ENCODE data around the gene FGFRL1. TPM values are rescaled to one million over a fixed set of nuclear protein-coding genes. Genes with fewer than 3 reads are reported as not detected.

Gene FGFRL1
- polyA plus RNA-seq, 2 of the 4 experiments (the other 2 are of a cell fraction): 4.7 to 11.2 TPM

DNA sequence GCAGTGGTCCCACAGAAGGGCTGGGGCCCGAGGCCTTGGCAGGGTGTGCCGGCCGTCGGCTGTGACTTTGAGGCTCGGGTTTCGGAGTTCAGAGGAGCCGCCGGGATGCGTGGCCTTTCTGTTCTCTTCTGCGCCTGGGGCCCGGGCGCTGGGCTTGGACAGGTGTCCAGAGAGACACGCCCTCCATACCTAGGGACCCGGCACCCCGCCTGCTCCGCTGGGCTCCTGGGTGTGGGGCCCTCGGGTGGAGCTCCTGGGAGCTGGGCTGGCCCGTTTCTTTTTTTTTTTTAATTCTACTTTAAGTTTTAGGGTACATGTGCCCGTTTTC is 11.3 kb downstream of the FGFRL1 start:
- POLR2A ChIA-PET: no interaction called here
- FAIRE-seq (no peak), DNase-seq (ENCODE audit: low read depth in 1 of 2, low spot score in 1 of 2) (no peak), ATAC-seq (no peak)
- Histone ChIP-seq H3K4me2 (no peak overlapping the region), H3K9me3 (no peaks in the 10 kb centered on the region), H3K4me1 (no peaks in the 10 kb centered on the region), H3K27ac (no peak overlapping the region), H3K4me3 (no peak overlapping the region)
- TF ChIP-seq ZNF302 (CRISPR knock-in tag; IDR thresholded peaks at IDR 0.05): no peak
- TF ChIP-seq, protein P1, sequence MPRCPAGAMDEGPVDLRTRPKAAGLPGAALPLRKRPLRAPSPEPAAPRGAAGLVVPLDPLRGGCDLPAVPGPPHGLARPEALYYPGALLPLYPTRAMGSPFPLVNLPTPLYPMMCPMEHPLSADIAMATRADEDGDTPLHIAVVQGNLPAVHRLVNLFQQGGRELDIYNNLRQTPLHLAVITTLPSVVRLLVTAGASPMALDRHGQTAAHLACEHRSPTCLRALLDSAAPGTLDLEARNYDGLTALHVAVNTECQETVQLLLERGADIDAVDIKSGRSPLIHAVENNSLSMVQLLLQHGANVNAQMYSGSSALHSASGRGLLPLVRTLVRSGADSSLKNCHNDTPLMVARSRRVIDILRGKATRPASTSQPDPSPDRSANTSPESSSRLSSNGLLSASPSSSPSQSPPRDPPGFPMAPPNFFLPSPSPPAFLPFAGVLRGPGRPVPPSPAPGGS (IDR thresholded peaks at IDR 0.05): no peak
- no peak for TF ChIP-seq CHD2 (IDR thresholded peaks at IDR 0.05; ENCODE audit: low read length, partially characterized antibody)
- no peak for TF ChIP-seq BHLHE40 (IDR thresholded peaks at IDR 0.05; ENCODE audit: low read depth, low read length)
- TF ChIP-seq, protein P2, sequence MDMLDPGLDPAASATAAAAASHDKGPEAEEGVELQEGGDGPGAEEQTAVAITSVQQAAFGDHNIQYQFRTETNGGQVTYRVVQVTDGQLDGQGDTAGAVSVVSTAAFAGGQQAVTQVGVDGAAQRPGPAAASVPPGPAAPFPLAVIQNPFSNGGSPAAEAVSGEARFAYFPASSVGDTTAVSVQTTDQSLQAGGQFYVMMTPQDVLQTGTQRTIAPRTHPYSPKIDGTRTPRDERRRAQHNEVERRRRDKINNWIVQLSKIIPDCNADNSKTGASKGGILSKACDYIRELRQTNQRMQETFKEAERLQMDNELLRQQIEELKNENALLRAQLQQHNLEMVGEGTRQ (IDR thresholded peaks at IDR 0.05): no peak
- no peak for TF ChIP-seq NPAS2 (CRISPR knock-in tag; IDR thresholded peaks at IDR 0.05; ENCODE audit: borderline replicate concordance)
- TF ChIP-seq KDM5A (IDR thresholded peaks at IDR 0.05): no peak
- TF ChIP-seq EHMT2 (IDR thresholded peaks at IDR 0.05; ENCODE audit: low read depth): no peak
- no peak for TF ChIP-seq ESRRA (IDR thresholded peaks at IDR 0.05; ENCODE audit: borderline replicate concordance, low read length)
- TF ChIP-seq MAFK (IDR thresholded peaks at IDR 0.05; ENCODE audit: partially characterized antibody): no peak
- no peak for TF ChIP-seq SMC3 (IDR thresholded peaks at IDR 0.05)
- TF ChIP-seq CBX8 (IDR thresholded peaks at IDR 0.05): no peak
- TF ChIP-seq, protein P3, sequence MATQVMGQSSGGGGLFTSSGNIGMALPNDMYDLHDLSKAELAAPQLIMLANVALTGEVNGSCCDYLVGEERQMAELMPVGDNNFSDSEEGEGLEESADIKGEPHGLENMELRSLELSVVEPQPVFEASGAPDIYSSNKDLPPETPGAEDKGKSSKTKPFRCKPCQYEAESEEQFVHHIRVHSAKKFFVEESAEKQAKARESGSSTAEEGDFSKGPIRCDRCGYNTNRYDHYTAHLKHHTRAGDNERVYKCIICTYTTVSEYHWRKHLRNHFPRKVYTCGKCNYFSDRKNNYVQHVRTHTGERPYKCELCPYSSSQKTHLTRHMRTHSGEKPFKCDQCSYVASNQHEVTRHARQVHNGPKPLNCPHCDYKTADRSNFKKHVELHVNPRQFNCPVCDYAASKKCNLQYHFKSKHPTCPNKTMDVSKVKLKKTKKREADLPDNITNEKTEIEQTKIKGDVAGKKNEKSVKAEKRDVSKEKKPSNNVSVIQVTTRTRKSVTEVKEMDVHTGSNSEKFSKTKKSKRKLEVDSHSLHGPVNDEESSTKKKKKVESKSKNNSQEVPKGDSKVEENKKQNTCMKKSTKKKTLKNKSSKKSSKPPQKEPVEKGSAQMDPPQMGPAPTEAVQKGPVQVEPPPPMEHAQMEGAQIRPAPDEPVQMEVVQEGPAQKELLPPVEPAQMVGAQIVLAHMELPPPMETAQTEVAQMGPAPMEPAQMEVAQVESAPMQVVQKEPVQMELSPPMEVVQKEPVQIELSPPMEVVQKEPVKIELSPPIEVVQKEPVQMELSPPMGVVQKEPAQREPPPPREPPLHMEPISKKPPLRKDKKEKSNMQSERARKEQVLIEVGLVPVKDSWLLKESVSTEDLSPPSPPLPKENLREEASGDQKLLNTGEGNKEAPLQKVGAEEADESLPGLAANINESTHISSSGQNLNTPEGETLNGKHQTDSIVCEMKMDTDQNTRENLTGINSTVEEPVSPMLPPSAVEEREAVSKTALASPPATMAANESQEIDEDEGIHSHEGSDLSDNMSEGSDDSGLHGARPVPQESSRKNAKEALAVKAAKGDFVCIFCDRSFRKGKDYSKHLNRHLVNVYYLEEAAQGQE (IDR thresholded peaks at IDR 0.05): no peak
- no peak for TF ChIP-seq MYC (IDR thresholded peaks at IDR 0.05; ENCODE audit: borderline replicate concordance, low read length)
- TF ChIP-seq JUN (IDR thresholded peaks at IDR 0.05): no peak
- CTCF ChIA-PET: interaction anchor here (1.6 kb wide), 1 partner anchor 11 kb away, joined by 4 read pairs; no protein-coding TSS in a partner anchor
- WGBS (ENCODE audit: missing lambda C conversion rate): 69% methylated on average over 3 of the region's 19 CpGs

DNA sequence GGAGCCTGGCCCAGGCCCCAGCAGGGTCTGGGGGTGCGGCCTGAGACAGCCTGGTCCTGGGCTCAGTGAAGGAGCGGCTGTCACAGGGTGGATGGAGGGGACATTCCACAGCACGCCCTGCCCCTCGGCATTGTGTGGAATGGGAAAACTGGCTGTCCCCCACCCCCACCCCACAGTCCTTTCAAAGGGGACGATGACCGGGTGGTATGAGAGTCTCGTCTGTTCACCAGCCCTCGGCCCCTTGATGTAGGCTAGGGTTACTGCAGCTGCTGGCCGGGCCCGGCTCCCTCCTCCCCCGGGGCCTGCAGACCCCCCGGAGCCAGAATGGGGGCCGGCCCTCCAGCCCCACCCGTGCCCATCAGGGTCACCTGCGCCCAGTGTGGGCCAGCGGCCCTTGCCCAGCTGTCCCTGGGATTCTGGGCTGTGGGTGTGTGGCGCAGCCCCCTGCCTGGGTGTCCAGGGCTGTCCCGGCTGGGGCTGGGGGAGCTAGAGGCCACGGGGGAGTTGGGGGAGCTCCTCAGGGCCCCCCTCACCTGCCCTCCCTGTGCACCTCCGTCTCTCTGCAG is 11.7 kb downstream of the FGFRL1 start:
- DNase-seq (ENCODE audit: low read depth in 1 of 2, low spot score in 1 of 2) (no peak), ATAC-seq (no peak), FAIRE-seq (no peak)
- WGBS (ENCODE audit: missing lambda C conversion rate): 86% methylated on average over 7 of the region's 20 CpGs
- ChIA-PET CTCF (interaction anchor here (1.6 kb wide), 1 partner anchor 11 kb away, joined by 4 read pairs; no protein-coding TSS in a partner anchor), POLR2A (no interaction called here)
- TF ChIP-seq, protein P4, sequence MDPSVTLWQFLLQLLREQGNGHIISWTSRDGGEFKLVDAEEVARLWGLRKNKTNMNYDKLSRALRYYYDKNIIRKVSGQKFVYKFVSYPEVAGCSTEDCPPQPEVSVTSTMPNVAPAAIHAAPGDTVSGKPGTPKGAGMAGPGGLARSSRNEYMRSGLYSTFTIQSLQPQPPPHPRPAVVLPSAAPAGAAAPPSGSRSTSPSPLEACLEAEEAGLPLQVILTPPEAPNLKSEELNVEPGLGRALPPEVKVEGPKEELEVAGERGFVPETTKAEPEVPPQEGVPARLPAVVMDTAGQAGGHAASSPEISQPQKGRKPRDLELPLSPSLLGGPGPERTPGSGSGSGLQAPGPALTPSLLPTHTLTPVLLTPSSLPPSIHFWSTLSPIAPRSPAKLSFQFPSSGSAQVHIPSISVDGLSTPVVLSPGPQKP (IDR thresholded peaks at IDR 0.05; ENCODE audit: low read depth, low read length): no peak
- TF ChIP-seq RNF2 (IDR thresholded peaks at IDR 0.05; ENCODE audit: borderline replicate concordance, low read depth): no peak
- TF ChIP-seq CBX2 (IDR thresholded peaks at IDR 0.05; ENCODE audit: borderline replicate concordance, low read depth): no peak
- H3K4me1 ChIP-seq: no peaks in the 10 kb centered on the region
- H3K9me3 ChIP-seq: no peaks in the 10 kb centered on the region
- no peak overlapping the region for H3K4me3 ChIP-seq
- no peak overlapping the region for H3K27ac ChIP-seq
- no peak overlapping the region for H3K4me2 ChIP-seq
